Measurements from ENCODE around the gene KMO. TPM values are rescaled to one million over a fixed set of nuclear protein-coding genes. Genes with fewer than 3 reads are reported as not detected.

The KMO gene
- total RNA-seq, 1 experiment from 2014 or later: not detected

- Histone ChIP-seq H2BK12ac (ENCODE audit: insufficient read length, low read depth, low read length) (no peak overlapping the region), H3K79me1 (ENCODE audit: insufficient read depth, low read depth, low read length, poor library complexity, severe bottlenecking) (no peaks in the 10 kb centered on the region), H3K14ac (ENCODE audit: insufficient read depth, low read length) (no peak overlapping the region), H3K23ac (ENCODE audit: insufficient read length, low read depth, low read length) (no peak overlapping the region), H3K27me3 (ENCODE audit: insufficient read depth, low read length) (no peaks in the 10 kb centered on the region), H3K9ac (ENCODE audit: extremely low read depth, insufficient read length, low read length) (no peak overlapping the region), H3K18ac (ENCODE audit: insufficient read length, low read depth, low read length) (no peak overlapping the region), H3T11ph (ENCODE audit: low read length) (no peak overlapping the region), H3K9me3 (ENCODE audit: control insufficient read depth, low read depth, low read length) (no peaks in the 10 kb centered on the region), H3K79me2 (ENCODE audit: insufficient read depth, low read length) (no peaks in the 10 kb centered on the region), H2BK5ac (ENCODE audit: insufficient read length, low read length) (no peak overlapping the region), H2BK15ac (ENCODE audit: low read depth, low read length) (no peak overlapping the region), H3K4me2 (ENCODE audit: insufficient read depth, insufficient read length, low read length) (no peak overlapping the region), H3K27ac (ENCODE audit: insufficient read length, low read depth, low read length) (no peak overlapping the region), H3K56ac (ENCODE audit: insufficient read length, low read depth, low read length) (no peak overlapping the region), H4K91ac (ENCODE audit: insufficient read length, low read depth, low read length) (no peak overlapping the region), H2AK5ac (ENCODE audit: insufficient read length, low read length) (no peak overlapping the region), H4K5ac (ENCODE audit: insufficient read length, low read depth, low read length) (no peak overlapping the region), H3K23me2 (ENCODE audit: insufficient read length, low read depth, low read length, poor library complexity, severe bottlenecking) (no peaks in the 10 kb centered on the region), H3K4ac (ENCODE audit: low read depth, low read length) (no peak overlapping the region), H2AFZ (ENCODE audit: low read length) (no peak overlapping the region), H2BK120ac (ENCODE audit: low read depth, low read length, poor library complexity, severe bottlenecking) (no peak overlapping the region), H4K20me1 (ENCODE audit: control insufficient read depth, insufficient read depth, insufficient read length) (no peaks in the 10 kb centered on the region), H2BK20ac (ENCODE audit: low read depth, low read length, poor library complexity, severe bottlenecking) (no peak overlapping the region), H4K8ac (replicated peaks; ENCODE audit: insufficient read length, low read depth, low read length) (no peak overlapping the region), H3K4me1 (ENCODE audit: insufficient read depth, low read length) (no peaks in the 10 kb centered on the region)
- no peaks in the 10 kb centered on the region for H3K27me3 Mint-ChIP-seq (ENCODE audit: low read depth)
- no peaks in the 10 kb centered on the region; a peak in 1 of 7 replicates for H3K36me3 Mint-ChIP-seq (ENCODE audit: insufficient read depth in 1 of 3, low read depth in 3 of 3)
- H3K4me1 Mint-ChIP-seq: 0 out of 4 replicates have a peak, but pooled peaks cover 0 to 2% of the 10 kb centered on the region in 2 experiments
- no peak overlapping the region for H3K4me3 Mint-ChIP-seq
- H3K27ac Mint-ChIP-seq: no peak overlapping the region
- DNase-seq: no peak
- no peaks in the 10 kb centered on the region; a peak in 1 of 5 replicates for H3K9me3 Mint-ChIP-seq
- no CpG with 5 or more reads among the region's 1 CpG for WGBS (ENCODE audit: extremely low coverage, insufficient read length, low lambda C conversion rate)
- no peak for TF ChIP-seq CTCF (conservative IDR thresholded peaks at IDR 0.05)
Observed at GRCh38 chr1:241611736-241612135, 79.6 kb downstream of the KMO start.
